HEK293 (cell line): ENCODE results near the gene CRK.

ENCODE experiments used
- AEBP2 ChIP-seq: fragments of 450-650 bp; formaldehyde crosslinking; IDR thresholded peaks from 2 replicates; pipeline ENCODE4 v1.5.1; 2016; ENCODE audit warnings: missing biosample characterization, missing genetic modification characterization, borderline replicate concordance
- BCL11B ChIP-seq: fragments of 450-650 bp; formaldehyde crosslinking; IDR thresholded peaks from 2 replicates; pipeline ENCODE4 v1.5.1; 2016; ENCODE audit warnings: low read depth, missing biosample characterization, missing genetic modification characterization
- EGR2 ChIP-seq: fragments of 450-650 bp; formaldehyde crosslinking; IDR thresholded peaks from 2 replicates; pipeline ENCODE4 v1.5.1; 2016; ENCODE audit warnings: low read depth, missing biosample characterization, missing genetic modification characterization
- GLIS1 ChIP-seq: fragments of 450-650 bp; formaldehyde crosslinking; IDR thresholded peaks from 2 replicates; pipeline ENCODE4 v1.5.1; 2016; ENCODE audit warnings: missing biosample characterization, missing genetic modification characterization
- KLF10 ChIP-seq: fragments of 450-650 bp; IDR thresholded peaks from 2 replicates; pipeline ENCODE4 v1.5.1; 2018; ENCODE audit warnings: missing biosample characterization, mild to moderate bottlenecking, missing genetic modification characterization
- KLF7 ChIP-seq: fragments of 450-650 bp; formaldehyde crosslinking; IDR thresholded peaks from 2 replicates; pipeline ENCODE4 v1.5.1; 2016; ENCODE audit warnings: missing biosample characterization, missing genetic modification characterization, borderline replicate concordance
- KLF8 ChIP-seq: fragments of 450-650 bp; formaldehyde crosslinking; IDR thresholded peaks from 2 replicates; pipeline ENCODE4 v1.5.1; 2016; ENCODE audit warnings: missing biosample characterization, missing genetic modification characterization
- PRDM10 ChIP-seq: fragments of 450-650 bp; formaldehyde crosslinking; IDR thresholded peaks from 2 replicates; pipeline ENCODE4 v1.5.1; 2016; ENCODE audit warnings: missing biosample characterization, missing genetic modification characterization
- SCRT1 ChIP-seq: fragments of 450-650 bp; formaldehyde crosslinking; IDR thresholded peaks from 2 replicates; pipeline ENCODE4 v1.5.1; 2016; ENCODE audit warnings: missing biosample characterization, missing genetic modification characterization, borderline replicate concordance
- SP7 ChIP-seq: fragments of 450-650 bp; formaldehyde crosslinking; IDR thresholded peaks from 2 replicates; pipeline ENCODE4 v1.5.1; 2016; ENCODE audit warnings: missing biosample characterization, missing genetic modification characterization
- ZBTB10 ChIP-seq: fragments of 450-650 bp; formaldehyde crosslinking; IDR thresholded peaks from 2 replicates; pipeline ENCODE4 v1.5.1; 2016; ENCODE audit warnings: missing biosample characterization, missing genetic modification characterization
- ZBTB17 ChIP-seq: fragments of 450-650 bp; formaldehyde crosslinking; IDR thresholded peaks from 2 replicates; pipeline ENCODE4 v1.5.1; 2016; ENCODE audit warnings: missing biosample characterization, missing genetic modification characterization
- ZBTB20 ChIP-seq: fragments of 450-650 bp; formaldehyde crosslinking; IDR thresholded peaks from 2 replicates; pipeline ENCODE4 v1.5.1; 2016; ENCODE audit warnings: missing biosample characterization, missing genetic modification characterization
- ZBTB44 ChIP-seq: fragments of 450-650 bp; IDR thresholded peaks from 2 replicates; pipeline ENCODE4 v1.5.1; 2018; ENCODE audit warnings: missing biosample characterization, mild to moderate bottlenecking, missing genetic modification characterization
- ZNF2 ChIP-seq: fragments of 450-650 bp; formaldehyde crosslinking; IDR thresholded peaks from 2 replicates; pipeline ENCODE4 v1.5.1; 2016; ENCODE audit warnings: missing biosample characterization, missing genetic modification characterization
- ZNF302 ChIP-seq: fragments of 450-650 bp; formaldehyde crosslinking; IDR thresholded peaks from 2 replicates; pipeline ENCODE4 v1.5.1; 2016; ENCODE audit warnings: missing biosample characterization, missing genetic modification characterization, low read depth
- ZNF341 ChIP-seq: fragments of 450-650 bp; formaldehyde crosslinking; IDR thresholded peaks from 2 replicates; pipeline ENCODE4; 2016; ENCODE audit warnings: low read depth, missing biosample characterization, missing genetic modification characterization
- ZNF398 ChIP-seq: fragments of 450-650 bp; formaldehyde crosslinking; IDR thresholded peaks from 2 replicates; pipeline ENCODE4 v1.5.1; 2017; ENCODE audit warnings: missing biosample characterization, missing genetic modification characterization
- ZNF501 ChIP-seq: fragments of 450-650 bp; formaldehyde crosslinking; IDR thresholded peaks from 2 replicates; pipeline ENCODE4 v1.5.1; 2016; ENCODE audit warnings: missing biosample characterization, missing genetic modification characterization
- ZNF561 ChIP-seq: fragments of 450-650 bp; IDR thresholded peaks from 2 replicates; pipeline ENCODE4 v1.5.1; 2018; ENCODE audit warnings: missing biosample characterization, missing genetic modification characterization, borderline replicate concordance
- ZNF585B ChIP-seq: fragments of 450-650 bp; formaldehyde crosslinking; IDR thresholded peaks from 2 replicates; pipeline ENCODE4 v1.5.1; 2016; ENCODE audit warnings: missing biosample characterization, missing genetic modification characterization
- ZNF610 ChIP-seq: fragments of 450-650 bp; formaldehyde crosslinking; IDR thresholded peaks from 2 replicates; pipeline ENCODE4 v1.5.1; 2016; ENCODE audit warnings: missing biosample characterization, missing genetic modification characterization, borderline replicate concordance
- ZNF629 ChIP-seq: fragments of 450-650 bp; formaldehyde crosslinking; IDR thresholded peaks from 2 replicates; pipeline ENCODE4 v1.5.1; 2017; ENCODE audit warnings: missing biosample characterization, missing genetic modification characterization
- ZSCAN30 ChIP-seq: fragments of 450-650 bp; IDR thresholded peaks from 2 replicates; pipeline ENCODE4 v1.5.1; 2018; ENCODE audit warnings: missing biosample characterization, mild to moderate bottlenecking, missing genetic modification characterization, moderate library complexity

Gene CRK

GRCh38 chr17:1490643-1491442 lies 34.8 kb upstream of the CRK start (continued):
- TF ChIP-seq ZNF398 (tag by site-specific recombination) (peak; percentile 66; the same call in 1 of the 2 replicates), GLIS1 (tag by site-specific recombination) (peak; percentile 77), EGR2 (tag by site-specific recombination) (peak; percentile 44; the same call in 1 of the 2 replicates), ZNF302 (no peak), SP7 (tag by site-specific recombination) (peak; percentile 57), ZNF341 (tag by site-specific recombination) (peak; percentile 76), ZBTB17 (tag by site-specific recombination) (peak; percentile 61), ZNF2 (tag by site-specific recombination) (peak; percentile 64; the same call in 1 of the 2 replicates), ZBTB10 (tag by site-specific recombination) (peak; percentile 94), PRDM10 (tag by site-specific recombination) (peak; percentile 47; the same call in 1 of the 2 replicates), ZBTB44 (tag by site-specific recombination) (no peak), ZNF501 (tag by site-specific recombination) (peak; percentile 80), ZNF629 (tag by site-specific recombination) (peak; percentile 38; the same call in 1 of the 2 replicates), AEBP2 (tag by site-specific recombination) (no peak), ZBTB20 (tag by site-specific recombination) (peak; percentile 92), KLF7 (tag by site-specific recombination) (peak; percentile 70; the same call in 1 of the 2 replicates), KLF10 (peak; percentile 60; the same call in 1 of the 2 replicates), ZSCAN30 (tag by site-specific recombination) (peak; percentile 61), ZNF561 (0 out of 2 replicates have a peak, but pooled peaks have one; percentile 41), KLF8 (tag by site-specific recombination) (peak; percentile 74), ZNF585B (tag by site-specific recombination) (no peak), SCRT1 (tag by site-specific recombination) (0 out of 2 replicates have a peak, but pooled peaks have one; percentile 21), BCL11B (tag by site-specific recombination) (peak; percentile 59; the same call in 1 of the 2 replicates), ZNF610 (tag by site-specific recombination) (0 out of 2 replicates have a peak, but pooled peaks have one; percentile 43)
